A673 (cell line): ENCODE measurements around the gene ANO2.

Experiments
- EZH2 ChIP-seq: fragments of 200-600 bp; sonication (generic); IDR thresholded peaks from 2 replicates; pipeline ENCODE4 v1.6.1; 2017; ENCODE audit warnings: borderline replicate concordance, low read depth, mild to moderate bottlenecking, mixed read lengths, antibody characterized with exemption, low read length; ENCODE audit not compliant: poor library complexity, severe bottlenecking
- TF ChIP-seq, protein P1 (sequence below): fragments of 300-800, 200-600 bp; sonication (generic); conservative IDR thresholded peaks from 2 replicates; pipeline ENCODE4 v1.5.1; 2017; ENCODE audit warnings: low read depth, mild to moderate bottlenecking, antibody characterized with exemption, low read length, moderate library complexity, mixed read lengths

DNA sequence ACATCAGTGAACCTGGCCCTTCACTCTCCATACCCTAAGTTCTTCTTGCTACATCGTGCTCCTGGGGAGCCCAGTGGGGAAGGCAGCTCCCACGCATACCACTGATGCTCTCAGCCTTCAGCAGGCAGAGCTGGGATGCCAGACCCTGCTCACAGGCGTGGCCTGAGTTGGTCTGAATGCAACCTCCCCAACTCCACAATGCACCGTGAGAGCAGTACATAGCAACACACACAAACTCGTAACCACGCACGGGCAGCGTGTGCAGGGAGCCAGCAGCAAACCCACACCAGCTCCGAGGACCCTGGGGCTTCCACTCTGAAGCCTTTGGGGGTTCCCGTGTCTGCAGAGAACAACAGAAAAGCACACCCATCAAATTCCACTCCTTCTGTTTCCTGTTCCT lies 37.3 kb downstream of the ANO2 start:
- TF ChIP-seq, protein P1, sequence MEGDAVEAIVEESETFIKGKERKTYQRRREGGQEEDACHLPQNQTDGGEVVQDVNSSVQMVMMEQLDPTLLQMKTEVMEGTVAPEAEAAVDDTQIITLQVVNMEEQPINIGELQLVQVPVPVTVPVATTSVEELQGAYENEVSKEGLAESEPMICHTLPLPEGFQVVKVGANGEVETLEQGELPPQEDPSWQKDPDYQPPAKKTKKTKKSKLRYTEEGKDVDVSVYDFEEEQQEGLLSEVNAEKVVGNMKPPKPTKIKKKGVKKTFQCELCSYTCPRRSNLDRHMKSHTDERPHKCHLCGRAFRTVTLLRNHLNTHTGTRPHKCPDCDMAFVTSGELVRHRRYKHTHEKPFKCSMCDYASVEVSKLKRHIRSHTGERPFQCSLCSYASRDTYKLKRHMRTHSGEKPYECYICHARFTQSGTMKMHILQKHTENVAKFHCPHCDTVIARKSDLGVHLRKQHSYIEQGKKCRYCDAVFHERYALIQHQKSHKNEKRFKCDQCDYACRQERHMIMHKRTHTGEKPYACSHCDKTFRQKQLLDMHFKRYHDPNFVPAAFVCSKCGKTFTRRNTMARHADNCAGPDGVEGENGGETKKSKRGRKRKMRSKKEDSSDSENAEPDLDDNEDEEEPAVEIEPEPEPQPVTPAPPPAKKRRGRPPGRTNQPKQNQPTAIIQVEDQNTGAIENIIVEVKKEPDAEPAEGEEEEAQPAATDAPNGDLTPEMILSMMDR, result no peak
- no peak for TF ChIP-seq EZH2
